Activated CD4-positive, alpha-beta T cell treated with anti-CD3 and anti-CD28 coated beads, Interleukin-2, amount 10 ng/mL, durations not matched to agents 7 days and 5 days (primary cell): ENCODE results near the gene SLC35F6. TPM values are rescaled to one million over a fixed set of nuclear protein-coding genes. Genes with fewer than 3 reads are reported as not detected.

Experiments
- CTCF ChIA-PET: fragments of 350-600 bp; sonication (Branson Sonifier 250); formaldehyde crosslinking; loops from one replicate; lab custom pipeline; 2021; ENCODE audit warnings: antibody characterized with exemption; lab: Charles Lee
- POLR2A ChIA-PET: fragments of 350-600 bp; sonication (Branson Sonifier 250); formaldehyde crosslinking; loops from one replicate; lab custom pipeline; 2021; ENCODE audit warnings: antibody characterized with exemption; lab: Charles Lee
- DNase-seq: peaks from one replicate; pipeline ENCODE4 v3.0.0-alpha.2; 2020
- H3K27ac Mint-ChIP-seq: one replicate; pipeline ENCODE4 v1.8.0; 2021; ENCODE audit warnings: mild to moderate bottlenecking, moderate library complexity, mixed read lengths
- H3K27me3 Mint-ChIP-seq: one replicate; pipeline ENCODE4 v1.8.0; 2021; ENCODE audit warnings: mixed read lengths
- H3K36me3 Mint-ChIP-seq: one replicate; pipeline ENCODE4 v1.8.0; 2021; ENCODE audit warnings: low read depth, mixed read lengths
- H3K4me1 Mint-ChIP-seq: one replicate; pipeline ENCODE4 v1.8.0; 2021; ENCODE audit warnings: mixed read lengths
- H3K4me3 Mint-ChIP-seq: one replicate; pipeline ENCODE4 v1.8.0; 2021; ENCODE audit warnings: mild to moderate bottlenecking, moderate library complexity, mixed read lengths
- H3K9me3 Mint-ChIP-seq: one replicate; pipeline ENCODE4 v1.8.0; 2021; ENCODE audit warnings: mixed read lengths
- total RNA-seq, 2 experiments: library from RNA; stranded (reverse); gene quantifications; one replicate each; pipeline ENCODE4 v1.2.3, GENCODE V29; 2021

The SLC35F6 gene
- total RNA-seq, 2 experiments from 2014 or later, result 20.2 to 20.6 TPM

DNA sequence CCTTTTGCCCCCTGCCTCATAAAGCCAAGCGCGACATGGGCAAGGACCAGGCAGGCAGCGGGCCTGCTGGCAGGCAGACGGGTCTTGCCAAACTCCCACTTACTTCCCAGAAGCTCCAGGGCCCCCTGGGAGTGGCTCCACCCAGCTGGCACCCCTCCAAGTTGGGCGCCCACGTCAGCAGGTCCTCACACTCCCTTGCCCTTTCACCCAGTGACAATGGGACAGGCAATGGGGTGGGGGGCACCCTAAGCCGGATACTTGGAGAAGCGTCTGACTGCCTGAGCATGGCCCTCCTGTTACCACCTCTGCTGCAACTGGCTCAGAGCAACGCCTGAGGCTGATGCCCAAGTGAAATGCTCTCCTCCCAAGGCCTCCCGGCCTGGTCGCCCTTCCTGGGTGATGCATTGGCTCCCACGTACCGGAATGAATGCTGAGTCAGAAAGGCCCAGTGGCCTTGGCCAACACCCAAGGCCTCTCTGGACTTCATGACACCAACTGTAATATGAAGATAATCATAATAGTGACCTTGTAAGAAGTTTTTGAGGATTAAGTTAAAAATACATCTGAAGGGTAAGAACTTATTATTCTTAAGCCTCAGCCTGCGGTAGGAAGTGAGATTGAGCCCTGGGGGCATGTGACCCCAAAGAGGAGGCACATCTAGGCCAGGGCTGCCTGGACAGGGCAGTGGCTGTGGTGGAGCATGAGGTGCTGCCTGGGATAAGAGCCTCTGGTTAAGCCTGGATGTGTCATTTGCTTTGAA lies 39.9 kb upstream of the SLC35F6 start:
- no peaks in the 10 kb centered on the region for H3K9me3 Mint-ChIP-seq
- no peak overlapping the region for H3K4me3 Mint-ChIP-seq
- ChIA-PET CTCF (no interaction called here), POLR2A (no interaction called here)
- peaks cover 7% of the 10 kb centered on the region for H3K27me3 Mint-ChIP-seq
- DNase-seq, result no peak
- no peak overlapping the region for H3K27ac Mint-ChIP-seq
- no peaks in the 10 kb centered on the region for H3K4me1 Mint-ChIP-seq
- no peaks in the 10 kb centered on the region for H3K36me3 Mint-ChIP-seq

DNA sequence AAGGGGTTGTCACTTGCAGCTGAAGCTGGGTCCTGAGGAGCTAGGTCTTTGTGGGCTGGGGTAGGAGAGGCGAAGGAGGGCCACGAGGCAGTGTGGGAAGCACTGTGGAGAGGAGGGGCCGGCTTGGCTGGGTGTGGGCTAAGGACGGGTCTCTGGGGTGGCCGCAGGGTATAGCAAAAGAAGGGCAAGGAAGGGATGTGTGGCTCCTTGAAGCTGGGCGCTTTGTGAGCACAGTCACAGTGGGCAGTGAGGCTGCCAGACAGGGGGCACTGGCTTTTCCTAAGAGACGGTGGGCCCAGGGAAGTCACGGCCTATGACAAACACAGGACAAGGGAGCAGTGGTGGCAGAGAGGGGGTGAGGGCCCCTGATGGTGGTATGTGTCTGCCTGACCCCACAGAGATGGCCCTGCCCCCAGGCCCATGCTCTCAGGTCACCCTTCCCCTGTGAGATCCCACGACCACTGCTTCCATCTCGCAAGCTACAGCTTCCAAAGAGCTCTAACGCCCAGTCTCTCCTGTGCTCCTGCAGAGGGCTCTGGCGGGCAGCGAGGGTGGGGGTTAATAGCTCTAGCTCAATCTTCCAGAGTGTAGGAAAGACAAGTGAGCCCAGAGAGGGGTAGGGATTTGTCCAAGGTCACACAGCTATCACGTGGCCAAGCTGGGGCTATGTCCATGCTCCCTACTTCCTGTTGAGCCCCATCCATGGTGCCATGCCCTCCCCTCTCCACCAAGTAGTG lies 39.1 kb upstream of the SLC35F6 start:
- CTCF ChIA-PET, result interaction anchor here (1.0 to 1.3 kb wide), 2 partner anchors 11 to 16 kb away, joined by 3 read pairs; no protein-coding TSS in a partner anchor

DNA sequence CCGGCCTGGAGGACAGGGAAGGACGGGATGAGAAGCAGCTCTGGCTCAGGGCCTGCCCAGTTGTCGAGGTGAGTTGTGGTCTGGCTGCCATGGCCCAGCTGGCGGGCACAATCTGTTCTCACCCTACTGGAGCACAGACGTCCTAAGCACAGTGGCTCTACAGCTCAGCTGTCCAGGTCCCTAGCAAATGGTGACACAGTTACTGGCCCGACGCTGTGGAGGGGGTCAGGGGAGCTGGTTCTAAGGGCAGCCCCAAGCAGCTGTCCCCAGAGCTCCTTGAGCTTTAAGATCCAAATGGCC lies 38.6 kb upstream of the SLC35F6 start:
- ChIA-PET POLR2A (no interaction called here), CTCF (interaction anchor here (1.0 to 1.3 kb wide), 2 partner anchors 11 to 16 kb away, joined by 3 read pairs; no protein-coding TSS in a partner anchor)
- no peak for DNase-seq
- H3K4me3 Mint-ChIP-seq, result no peak overlapping the region
- H3K9me3 Mint-ChIP-seq, result no peaks in the 10 kb centered on the region
- H3K27me3 Mint-ChIP-seq, result peaks cover 7% of the 10 kb centered on the region
- H3K4me1 Mint-ChIP-seq, result no peaks in the 10 kb centered on the region
- no peaks in the 10 kb centered on the region for H3K36me3 Mint-ChIP-seq
- no peak overlapping the region for H3K27ac Mint-ChIP-seq

More for the DNA sequence above, 39.1 kb upstream of the SLC35F6 start:
- POLR2A ChIA-PET, result interaction anchor here (0.5 kb wide), 1 partner anchor 11 kb away, joined by 5 read pairs; no protein-coding TSS in a partner anchor
- Mint-ChIP-seq H3K4me3 (no peak overlapping the region), H3K36me3 (no peaks in the 10 kb centered on the region), H3K27ac (no peak overlapping the region), H3K4me1 (no peaks in the 10 kb centered on the region), H3K9me3 (no peaks in the 10 kb centered on the region), H3K27me3 (peaks cover 7% of the 10 kb centered on the region)
- no peak for DNase-seq

DNA sequence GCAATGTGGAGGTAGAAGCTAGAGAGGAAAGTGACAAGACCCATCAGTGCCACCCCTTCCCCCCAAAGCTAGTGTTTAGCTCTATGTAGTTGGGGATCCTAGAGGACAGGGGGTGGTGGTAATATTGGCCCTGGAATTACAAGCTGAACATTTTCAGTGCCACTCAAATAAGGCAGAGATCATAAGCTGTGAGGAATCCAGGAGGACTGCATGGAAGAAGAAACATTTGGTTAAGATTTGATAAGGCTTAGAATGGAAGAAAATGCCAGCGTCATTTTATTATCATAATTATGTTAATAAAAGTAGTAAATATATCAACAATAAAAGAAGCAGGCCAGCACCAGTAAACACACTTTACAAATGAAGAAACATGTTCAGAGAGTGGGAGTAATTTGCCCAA lies 37.9 kb upstream of the SLC35F6 start:
- Mint-ChIP-seq H3K9me3 (no peaks in the 10 kb centered on the region), H3K4me3 (no peak overlapping the region), H3K4me1 (no peaks in the 10 kb centered on the region), H3K27me3 (peaks cover 7% of the 10 kb centered on the region), H3K27ac (no peak overlapping the region), H3K36me3 (no peaks in the 10 kb centered on the region)
- CTCF ChIA-PET, result interaction anchor here (1.0 to 1.3 kb wide), 2 partner anchors 12 to 17 kb away, joined by 3 read pairs; no protein-coding TSS in a partner anchor
- no peak for DNase-seq
- POLR2A ChIA-PET, result no interaction called here

DNA sequence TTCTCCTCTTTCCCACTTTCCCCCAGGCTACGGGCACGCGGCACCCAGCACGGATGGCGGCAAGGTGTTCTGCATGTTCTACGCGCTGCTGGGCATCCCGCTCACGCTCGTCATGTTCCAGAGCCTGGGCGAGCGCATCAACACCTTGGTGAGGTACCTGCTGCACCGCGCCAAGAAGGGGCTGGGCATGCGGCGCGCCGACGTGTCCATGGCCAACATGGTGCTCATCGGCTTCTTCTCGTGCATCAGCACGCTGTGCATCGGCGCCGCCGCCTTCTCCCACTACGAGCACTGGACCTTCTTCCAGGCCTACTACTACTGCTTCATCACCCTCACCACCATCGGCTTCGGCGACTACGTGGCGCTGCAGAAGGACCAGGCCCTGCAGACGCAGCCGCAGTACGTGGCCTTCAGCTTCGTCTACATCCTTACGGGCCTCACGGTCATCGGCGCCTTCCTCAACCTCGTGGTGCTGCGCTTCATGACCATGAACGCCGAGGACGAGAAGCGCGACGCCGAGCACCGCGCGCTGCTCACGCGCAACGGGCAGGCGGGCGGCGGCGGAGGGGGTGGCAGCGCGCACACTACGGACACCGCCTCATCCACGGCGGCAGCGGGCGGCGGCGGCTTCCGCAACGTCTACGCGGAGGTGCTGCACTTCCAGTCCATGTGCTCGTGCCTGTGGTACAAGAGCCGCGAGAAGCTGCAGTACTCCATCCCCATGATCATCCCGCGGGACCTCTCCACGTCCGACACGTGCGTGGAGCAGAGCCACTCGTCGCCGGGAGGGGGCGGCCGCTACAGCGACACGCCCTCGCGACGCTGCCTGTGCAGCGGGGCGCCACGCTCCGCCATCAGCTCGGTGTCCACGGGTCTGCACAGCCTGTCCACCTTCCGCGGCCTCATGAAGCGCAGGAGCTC lies 36.2 kb upstream of the SLC35F6 start:
- H3K4me3 Mint-ChIP-seq, result no peak overlapping the region
- H3K27ac Mint-ChIP-seq, result no peak overlapping the region
- CTCF ChIA-PET, result no interaction called here
- H3K36me3 Mint-ChIP-seq, result no peaks in the 10 kb centered on the region
- H3K4me1 Mint-ChIP-seq, result no peaks in the 10 kb centered on the region
- POLR2A ChIA-PET, result no interaction called here
- DNase-seq, result peak; percentile 13
- H3K27me3 Mint-ChIP-seq, result peaks cover 7% of the 10 kb centered on the region
- no peaks in the 10 kb centered on the region for H3K9me3 Mint-ChIP-seq

DNA sequence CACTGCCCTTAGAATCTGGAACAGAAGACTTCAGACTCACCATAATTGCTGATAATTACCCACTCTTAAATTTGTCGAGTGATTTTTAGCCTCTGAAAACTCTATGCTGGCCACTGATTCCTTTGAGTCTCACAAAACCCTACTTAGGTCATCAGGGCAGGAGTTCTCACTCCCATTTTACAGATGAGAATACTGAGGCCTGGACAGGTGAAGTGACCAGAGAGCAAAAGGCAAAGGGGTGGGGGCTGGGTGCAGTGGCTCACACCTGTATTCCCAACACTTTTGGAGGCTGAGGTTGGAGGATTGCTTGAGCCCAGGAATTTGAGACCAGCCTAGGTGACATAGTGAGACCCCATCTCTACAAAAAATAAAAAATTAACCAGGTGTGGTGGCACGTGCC lies 34.8 kb upstream of the SLC35F6 start:
- Mint-ChIP-seq H3K9me3 (no peaks in the 10 kb centered on the region), H3K36me3 (no peaks in the 10 kb centered on the region), H3K27me3 (peaks cover 7% of the 10 kb centered on the region), H3K4me3 (no peak overlapping the region), H3K4me1 (no peaks in the 10 kb centered on the region), H3K27ac (no peak overlapping the region)
- ChIA-PET CTCF (no interaction called here), POLR2A (no interaction called here)
- no peak for DNase-seq

DNA sequence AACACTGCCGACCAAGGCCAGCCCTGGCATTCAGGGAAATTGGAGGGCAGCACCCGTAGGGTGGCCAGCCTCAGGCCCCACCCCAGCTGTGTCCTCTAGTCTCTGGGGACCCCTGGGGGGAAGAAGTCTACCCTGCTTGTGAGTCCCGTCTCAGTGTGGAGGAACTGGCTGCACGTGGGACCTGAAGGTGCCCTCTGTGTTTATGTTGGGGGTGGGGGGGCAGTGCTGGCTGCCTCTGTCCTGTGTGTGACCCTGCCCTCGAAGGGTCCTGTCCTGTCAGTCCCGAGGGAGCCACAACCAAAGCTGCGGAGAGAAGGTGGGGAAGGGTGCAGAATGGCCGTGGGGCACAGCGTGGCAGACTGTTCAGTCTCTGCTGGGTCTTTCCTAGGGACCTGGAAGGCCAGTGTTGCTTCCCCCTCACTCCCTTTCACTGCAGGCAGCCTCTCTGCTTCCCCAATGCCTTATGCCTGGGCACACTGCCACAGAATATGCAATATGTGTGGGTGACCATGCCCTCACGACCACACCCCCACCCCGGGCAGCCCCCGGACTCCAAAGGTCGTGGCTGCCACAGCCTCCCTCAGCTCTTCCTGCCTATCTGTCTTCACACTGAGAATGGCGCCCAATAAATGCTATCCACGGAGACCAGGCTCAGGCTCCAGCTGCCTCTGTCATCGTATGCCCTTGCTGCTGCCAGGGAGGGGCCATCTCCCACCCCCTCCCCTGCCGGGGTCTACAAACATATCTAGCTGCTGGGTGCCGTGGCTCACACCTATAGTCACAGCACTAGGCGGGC lies 33.3 kb upstream of the SLC35F6 start:
- H3K9me3 Mint-ChIP-seq, result no peaks in the 10 kb centered on the region

DNA sequence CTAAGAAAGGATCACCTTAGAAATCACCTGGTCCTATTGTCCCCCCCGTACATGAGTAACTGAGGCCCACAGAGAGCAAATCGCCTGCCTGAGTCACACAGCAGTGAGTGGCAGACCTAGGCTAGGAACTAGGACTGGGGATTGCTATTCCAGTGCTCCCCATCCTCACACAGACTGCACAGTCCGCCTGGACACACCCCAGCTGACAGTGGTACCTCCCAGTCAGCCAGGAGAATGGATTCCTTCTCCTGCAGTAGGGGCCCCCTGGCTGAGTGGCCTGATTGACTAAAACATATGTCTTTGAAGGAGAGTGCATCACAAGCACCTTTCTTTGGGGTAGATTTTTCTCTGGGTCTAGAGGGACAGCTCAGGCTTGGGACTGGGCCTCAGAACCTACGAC lies 32.4 kb upstream of the SLC35F6 start:
- no peak overlapping the region for H3K27ac Mint-ChIP-seq
- H3K9me3 Mint-ChIP-seq, result no peaks in the 10 kb centered on the region
- ChIA-PET POLR2A (no interaction called here), CTCF (no interaction called here)
- no peaks in the 10 kb centered on the region for H3K36me3 Mint-ChIP-seq
- no peak overlapping the region for H3K4me3 Mint-ChIP-seq
- no peaks in the 10 kb centered on the region for H3K4me1 Mint-ChIP-seq
- no peak for DNase-seq
- peaks cover 7% of the 10 kb centered on the region for H3K27me3 Mint-ChIP-seq

More for the DNA sequence above, 33.3 kb upstream of the SLC35F6 start:
- CTCF ChIA-PET, result no interaction called here
- peaks cover 7% of the 10 kb centered on the region for H3K27me3 Mint-ChIP-seq
- H3K4me3 Mint-ChIP-seq, result no peak overlapping the region
- no peaks in the 10 kb centered on the region for H3K4me1 Mint-ChIP-seq
- POLR2A ChIA-PET, result no interaction called here
- DNase-seq, result no peak
- no peak overlapping the region for H3K27ac Mint-ChIP-seq
- no peaks in the 10 kb centered on the region for H3K36me3 Mint-ChIP-seq

DNA sequence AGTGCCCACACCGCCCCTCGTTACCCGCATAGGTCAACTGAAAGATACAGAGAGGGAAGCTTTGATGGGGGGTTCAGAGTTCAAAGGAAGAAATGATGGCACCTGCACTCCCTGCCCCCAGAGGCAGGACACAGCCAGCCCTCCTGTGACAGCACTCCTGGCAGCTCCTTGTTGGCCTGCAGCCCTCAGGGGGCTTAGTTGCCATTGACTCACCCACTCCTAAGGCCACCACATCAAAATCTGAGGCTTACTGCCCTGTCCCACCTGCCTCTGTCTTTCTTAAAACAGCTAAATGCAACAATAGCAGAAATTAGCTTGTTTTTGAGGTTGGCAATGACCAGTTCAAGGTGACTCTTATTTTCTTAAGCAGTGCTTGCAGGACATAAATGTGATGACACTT lies 31.6 kb upstream of the SLC35F6 start:
- H3K9me3 Mint-ChIP-seq, result no peaks in the 10 kb centered on the region
- CTCF ChIA-PET, result interaction anchor here (1.0 kb wide), 1 partner anchor 13 kb away, joined by 4 read pairs; no protein-coding TSS in a partner anchor
- POLR2A ChIA-PET, result no interaction called here

DNA sequence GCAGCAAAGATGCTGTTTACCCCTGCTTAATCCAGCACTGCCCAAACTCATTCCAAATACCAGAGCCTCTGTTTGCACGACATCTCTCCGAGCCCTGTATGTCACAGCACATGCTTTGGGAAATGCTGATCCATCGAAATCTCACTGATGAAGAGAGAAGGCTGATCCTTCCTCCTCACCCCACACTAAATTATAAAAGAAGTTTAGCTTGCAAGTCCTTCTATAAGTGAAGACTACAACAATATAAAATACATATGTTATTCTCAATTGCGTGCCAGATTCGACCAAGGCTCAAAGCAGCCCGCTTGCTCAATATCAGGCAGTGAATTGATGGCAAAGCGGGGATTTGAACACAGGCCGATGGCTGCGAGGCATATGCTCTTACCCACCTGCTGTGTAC lies 30.7 kb upstream of the SLC35F6 start:
- Mint-ChIP-seq H3K27me3 (peaks cover 3% of the 10 kb centered on the region), H3K4me1 (no peaks in the 10 kb centered on the region), H3K27ac (no peak overlapping the region), H3K36me3 (no peaks in the 10 kb centered on the region), H3K9me3 (no peaks in the 10 kb centered on the region), H3K4me3 (no peak overlapping the region)
- ChIA-PET POLR2A (no interaction called here), CTCF (no interaction called here)
- no peak for DNase-seq

More for the DNA sequence above, 31.6 kb upstream of the SLC35F6 start:
- no peak for DNase-seq
- Mint-ChIP-seq H3K4me3 (no peak overlapping the region), H3K27ac (no peak overlapping the region), H3K4me1 (no peaks in the 10 kb centered on the region), H3K36me3 (no peaks in the 10 kb centered on the region), H3K27me3 (peaks cover 7% of the 10 kb centered on the region)

DNA sequence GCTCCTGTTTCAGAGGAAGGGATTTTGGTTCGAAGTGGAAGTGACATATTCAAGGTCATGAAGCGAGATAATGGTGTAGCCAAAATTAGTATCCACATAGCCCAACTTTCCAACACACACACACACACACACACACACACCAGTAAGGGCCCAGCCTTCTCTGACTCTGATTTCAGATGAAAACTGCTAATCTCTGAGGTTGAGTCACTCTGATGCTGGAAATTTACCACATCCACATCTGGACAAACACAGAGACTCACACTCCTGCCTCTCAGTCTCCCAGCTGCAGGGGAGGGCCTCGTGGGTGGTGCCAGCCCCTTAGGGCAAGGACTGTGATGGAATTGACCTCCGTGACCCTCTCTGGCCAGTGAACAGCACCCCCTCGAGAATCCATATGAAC lies 29.0 kb upstream of the SLC35F6 start:
- no peak overlapping the region for H3K27ac Mint-ChIP-seq
- no peaks in the 10 kb centered on the region for H3K36me3 Mint-ChIP-seq
- ChIA-PET POLR2A (no interaction called here), CTCF (no interaction called here)
- H3K27me3 Mint-ChIP-seq, result no peaks in the 10 kb centered on the region
- H3K4me1 Mint-ChIP-seq, result no peaks in the 10 kb centered on the region
- no peak overlapping the region for H3K4me3 Mint-ChIP-seq
- no peaks in the 10 kb centered on the region for H3K9me3 Mint-ChIP-seq
- DNase-seq, result no peak
